HepG2 (cell line): ENCODE measurements around the gene C5AR1.

ENCODE experiments used
- CTCF ChIP-seq: sonication (generic); formaldehyde crosslinking; IDR thresholded peaks from 2 replicates; pipeline ENCODE4 v1.5.0; 2020; ENCODE audit warnings: mild to moderate bottlenecking, missing genetic modification reagents, moderate library complexity
- ETV6 ChIP-seq: sonication (generic); formaldehyde crosslinking; conservative IDR thresholded peaks from 2 replicates; pipeline ENCODE4 v1.4.0; 2020; ENCODE audit warnings: missing genetic modification reagents
- EZH2 ChIP-seq: conservative IDR thresholded peaks from 2 replicates; pipeline ENCODE4 v1.6.1; 2012; ENCODE audit warnings: mild to moderate bottlenecking, low read depth, low read length, moderate library complexity
- FOXJ3 ChIP-seq: sonication (generic); formaldehyde crosslinking; IDR thresholded peaks from 2 replicates; pipeline ENCODE4 v1.4.0; 2020; ENCODE audit warnings: missing genetic modification reagents, mild to moderate bottlenecking, borderline replicate concordance
- TFAP4 ChIP-seq: sonication (generic); IDR thresholded peaks from 2 replicates; pipeline ENCODE4 v1.6.1; 2016; ENCODE audit warnings: low read depth, borderline replicate concordance
- TOE1 ChIP-seq: sonication (generic); formaldehyde crosslinking; IDR thresholded peaks from 2 replicates; pipeline ENCODE4 v1.4.0; 2020; ENCODE audit warnings: mild to moderate bottlenecking, missing genetic modification reagents
- XRCC5 ChIP-seq: fragments of 200-400 bp; formaldehyde crosslinking; optimal IDR thresholded peaks from 2 replicates; pipeline ENCODE3; 2017; ENCODE audit warnings: mild to moderate bottlenecking, low read length
- ZNF253 ChIP-seq: sonication (generic); formaldehyde crosslinking; IDR thresholded peaks from 2 replicates; pipeline ENCODE4 v1.8.0; 2022; ENCODE audit warnings: mild to moderate bottlenecking, missing genetic modification reagents, borderline replicate concordance

- TF ChIP-seq CTCF (CRISPR knock-in tag) (no peak), ZNF253 (CRISPR knock-in tag) (no peak), TOE1 (CRISPR knock-in tag) (no peak), XRCC5 (no peak), ETV6 (CRISPR knock-in tag) (no peak), EZH2 (no peak), TFAP4 (no peak), FOXJ3 (no peak)
These were observed 12.0 kb downstream of the C5AR1 start for GRCh38 chr19:47321630-47322029.
